ENCODE results near the gene KLHL6.

KLHL6 gene

GRCh38 chr3:183502237-183503181 lies 53.0 kb downstream of the KLHL6 start:
- DNase-seq = no peak

GRCh38 chr3:183500981-183501704 lies 54.4 kb downstream of the KLHL6 start:
- no peak for DNase-seq

DNA sequence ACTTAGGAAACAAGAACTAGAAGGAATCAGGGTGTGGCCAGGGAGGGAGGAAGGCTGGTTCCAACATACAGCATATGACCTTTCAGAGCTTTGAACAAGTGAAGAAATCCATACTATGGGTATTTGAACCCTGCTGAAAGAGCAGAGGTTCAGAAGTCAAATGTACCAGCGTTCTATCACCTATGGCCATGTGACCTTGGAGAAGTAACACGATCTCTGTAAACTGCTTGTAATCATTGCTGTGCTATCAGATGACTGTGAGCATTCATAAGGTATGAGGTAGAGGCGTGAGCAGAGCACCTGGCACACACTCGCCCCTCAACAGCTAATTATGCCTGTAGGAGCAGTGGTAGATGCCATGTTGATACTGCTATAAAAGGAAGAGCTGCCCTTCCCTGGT lies 55.2 kb downstream of the KLHL6 start:
- no peak for DNase-seq

GRCh38 chr3:183498634-183499033 lies 56.9 kb downstream of the KLHL6 start:
- DNase-seq = no peak

DNA sequence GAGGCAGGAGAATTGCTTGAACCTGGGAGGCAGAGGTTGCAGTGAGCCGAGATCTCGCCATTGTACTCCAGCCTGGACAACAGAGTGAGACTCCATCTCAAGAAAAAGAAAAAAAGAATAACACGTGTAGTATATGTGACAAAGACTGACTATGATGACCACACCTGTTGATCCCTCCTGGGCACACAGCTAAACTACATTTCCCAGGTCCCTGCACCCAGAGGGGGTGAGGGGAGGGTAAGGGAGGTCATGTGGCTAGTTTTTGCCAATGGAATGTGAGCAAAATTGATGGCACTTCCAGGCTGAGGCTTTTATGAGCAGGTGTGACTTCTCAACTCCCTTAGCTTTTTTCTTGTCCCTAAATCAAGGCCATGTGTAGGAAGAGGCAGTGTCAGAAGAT lies 58.2 kb downstream of the KLHL6 start:
- DNase-seq = no peak

DNA sequence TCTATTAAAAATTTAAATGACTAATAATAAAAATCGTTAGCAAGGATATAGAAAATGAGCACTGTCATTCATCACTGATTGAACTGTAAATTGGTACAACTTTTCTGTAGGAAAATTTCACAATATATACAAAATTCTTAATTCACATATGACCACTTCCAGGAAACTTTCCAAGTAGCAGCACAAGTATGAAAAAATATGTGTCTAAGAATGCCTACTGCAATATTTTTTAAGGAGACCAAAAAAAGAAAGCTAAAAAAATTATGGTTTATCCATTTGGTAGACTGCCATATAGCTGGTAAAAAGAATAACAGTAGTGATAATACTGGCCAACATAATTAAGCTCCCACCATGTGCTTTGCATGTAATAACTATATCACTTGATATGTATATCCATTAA lies 59.2 kb downstream of the KLHL6 start:
- no peak for DNase-seq

- no peak for DNase-seq
These were observed 61.2 kb downstream of the KLHL6 start for GRCh38 chr3:183494341-183494740.

DNA sequence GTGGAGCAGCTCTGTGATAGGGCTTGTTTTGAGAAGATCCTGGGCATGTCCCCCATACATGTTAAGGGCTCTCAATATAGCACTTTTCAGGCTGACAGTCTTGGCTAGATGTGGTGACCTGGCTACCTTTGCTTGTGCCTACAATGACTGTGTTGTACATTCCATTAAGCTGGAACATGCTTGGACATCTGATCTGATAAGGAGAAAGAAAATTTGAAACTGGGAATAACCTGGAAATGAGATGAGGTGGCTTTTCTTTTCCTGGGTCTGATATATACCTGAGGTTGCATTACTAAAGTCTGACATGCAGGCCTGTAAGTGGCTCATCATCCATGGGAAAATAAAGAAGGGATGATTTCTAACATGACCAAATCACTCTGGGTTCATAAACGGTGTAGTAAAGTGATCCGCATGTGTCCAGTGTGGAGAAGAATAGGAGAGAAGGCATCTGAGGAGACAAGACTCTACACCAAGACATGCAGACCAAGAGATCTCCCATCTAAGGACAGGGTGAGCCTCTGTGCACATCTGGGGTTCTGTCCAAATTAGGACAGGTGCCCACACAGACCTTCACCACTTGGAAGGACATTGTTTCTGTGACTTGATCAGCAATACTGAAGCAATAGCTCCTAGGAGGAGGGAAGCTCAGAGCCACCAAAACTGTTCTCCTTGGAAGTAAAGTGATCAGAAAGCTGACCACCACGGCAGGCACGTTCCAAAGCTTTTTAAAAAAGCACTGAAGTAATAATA lies 62.0 kb downstream of the KLHL6 start:
- DNase-seq = no peak

GRCh38 chr3:183492849-183493179 lies 62.7 kb downstream of the KLHL6 start:
- DNase-seq = no peak

DNA sequence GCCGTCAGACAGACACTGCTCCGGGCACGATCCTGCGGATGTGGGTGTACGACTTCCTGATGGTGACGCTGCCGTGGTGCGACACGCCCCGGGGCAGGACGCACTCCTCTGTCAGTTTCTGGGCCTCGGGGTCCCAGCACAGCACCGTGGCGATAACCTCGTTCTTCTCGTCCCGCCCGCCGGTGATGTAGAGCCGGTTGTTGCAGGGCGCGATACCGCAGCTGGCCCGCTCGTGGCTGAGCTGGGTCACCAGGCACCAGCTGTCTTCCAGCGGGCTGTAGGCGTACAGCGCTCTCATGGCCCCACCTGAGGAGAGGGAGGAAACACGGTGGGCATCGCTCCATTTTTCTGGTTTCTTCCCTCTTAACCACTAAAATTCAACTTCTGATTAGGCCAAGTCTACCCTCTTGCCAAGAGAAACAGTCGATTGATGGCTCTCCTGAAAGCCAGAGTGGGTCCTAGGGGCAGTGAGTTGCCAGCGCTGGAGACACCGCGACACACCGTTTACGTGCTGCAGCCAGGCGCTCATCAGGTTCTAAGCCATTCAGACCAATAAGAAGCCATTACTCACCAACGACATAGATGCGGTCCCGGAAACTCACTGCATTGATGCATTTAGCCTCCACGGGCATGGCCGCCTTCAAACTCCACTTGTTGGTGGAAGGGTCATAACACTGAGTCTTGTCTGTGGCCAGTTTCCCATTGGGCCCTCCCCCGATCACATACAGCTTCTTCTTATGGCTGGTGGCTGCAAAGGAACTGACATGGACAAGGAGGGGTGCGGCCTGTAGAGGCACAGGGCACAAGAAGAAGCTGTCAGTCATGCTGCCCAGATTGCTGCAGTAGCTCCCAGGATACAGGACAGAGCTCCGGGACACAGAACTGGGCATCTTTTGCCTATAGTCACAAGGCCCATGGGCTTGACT lies 63.3 kb downstream of the KLHL6 start:
- no peak for DNase-seq

GRCh38 chr3:183491109-183491922 lies 64.2 kb downstream of the KLHL6 start:
- DNase-seq = no peak

DNA sequence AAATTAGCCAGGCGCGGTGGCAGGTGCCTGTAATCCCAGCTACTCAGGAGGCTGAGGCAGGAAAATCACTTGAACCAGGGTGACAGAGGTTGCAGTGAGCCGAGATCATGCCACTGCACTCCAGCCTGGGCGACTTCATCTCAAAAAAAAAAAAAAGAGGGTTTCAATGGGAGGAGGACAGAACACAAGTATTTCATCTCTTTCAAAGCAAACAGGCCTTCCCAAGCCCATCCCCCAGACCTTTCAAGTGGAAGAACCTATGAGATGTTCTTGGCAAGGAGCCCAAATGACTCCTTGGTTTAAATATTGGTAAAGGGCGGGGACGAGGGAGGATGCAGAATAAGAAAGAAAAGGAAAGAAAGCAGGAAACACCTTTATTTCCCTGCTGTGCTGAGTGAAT lies 64.9 kb downstream of the KLHL6 start:
- DNase-seq = no peak

- DNase-seq = no peak
These were observed 65.3 kb downstream of the KLHL6 start for GRCh38 chr3:183490211-183490601.

DNA sequence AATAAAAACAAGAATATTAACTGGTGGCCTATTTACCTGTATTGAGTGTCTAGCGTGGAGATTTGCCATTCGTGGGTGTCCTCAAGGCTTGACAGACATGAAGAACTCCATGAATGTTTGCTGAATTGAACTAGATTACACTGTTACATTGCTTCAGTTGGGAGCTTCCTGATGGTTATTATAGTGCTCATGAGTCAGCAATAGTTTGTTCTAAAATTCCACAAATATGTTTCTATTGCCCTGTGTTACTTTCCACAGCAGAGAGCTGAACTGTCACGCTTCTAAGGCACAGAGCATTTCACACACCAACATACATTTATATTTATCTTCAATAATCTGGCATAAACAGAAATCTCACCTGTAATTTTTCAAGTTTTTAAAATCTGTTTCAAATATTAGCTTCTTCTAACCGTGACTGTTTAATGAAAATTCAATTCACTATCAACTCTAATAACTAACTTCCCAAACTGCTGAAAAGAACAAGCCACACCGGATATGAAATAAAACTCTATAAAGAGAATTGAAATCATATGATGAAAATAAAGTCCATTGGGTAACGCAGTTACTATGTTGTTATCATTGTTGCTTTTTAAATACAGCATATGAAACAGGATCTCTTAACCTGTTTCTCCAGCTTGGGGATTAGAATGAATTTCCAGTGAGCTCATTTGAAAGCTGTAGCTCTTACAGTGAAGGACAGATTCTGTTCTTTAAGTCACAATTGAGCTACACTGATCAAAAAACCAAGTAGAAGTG lies 65.9 kb downstream of the KLHL6 start:
- no peak for DNase-seq

DNA sequence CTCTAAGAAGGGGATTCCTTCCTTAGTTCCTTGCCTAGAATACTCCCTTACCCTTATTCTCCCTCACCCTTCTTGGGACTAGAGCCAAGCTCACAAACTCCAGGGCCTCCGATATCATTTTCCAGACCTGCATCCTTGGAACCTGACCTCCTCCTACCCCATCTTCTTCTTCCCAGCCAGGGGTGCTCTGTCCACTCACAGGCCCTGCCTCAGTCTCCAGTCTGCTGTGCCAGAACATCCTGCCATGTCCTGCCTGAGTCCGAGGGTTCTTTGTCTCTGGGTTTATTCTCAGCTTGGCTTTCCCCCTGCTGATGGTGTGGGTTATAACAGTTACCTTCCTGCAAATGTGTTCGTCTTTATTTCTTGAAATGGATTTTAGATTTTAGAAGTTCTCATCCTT lies 67.2 kb downstream of the KLHL6 start:
- no peak for DNase-seq

DNA sequence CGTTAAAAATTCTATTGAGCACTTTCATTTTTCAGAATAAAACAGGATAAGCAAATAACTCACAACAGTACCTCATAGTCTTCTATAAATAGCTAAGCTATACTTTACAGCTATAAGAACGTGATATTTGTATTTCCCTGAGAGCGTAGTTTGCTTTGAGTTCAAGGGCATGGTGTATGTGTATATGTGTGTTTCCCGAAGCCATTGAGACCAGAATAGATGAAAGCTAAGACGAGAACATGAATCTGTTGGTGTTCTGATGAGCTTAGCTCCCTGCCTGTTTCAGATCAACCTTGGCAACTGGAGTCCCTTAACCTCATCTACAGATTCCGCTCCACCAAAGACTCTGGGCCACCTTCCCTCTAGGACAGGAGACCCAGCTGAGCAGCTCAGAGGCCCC lies 67.6 kb downstream of the KLHL6 start:
- DNase-seq = no peak

GRCh38 chr3:183487016-183487415 lies 68.5 kb downstream of the KLHL6 start:
- no peak for DNase-seq

GRCh38 chr3:183486472-183486871 lies 69.0 kb downstream of the KLHL6 start:
- DNase-seq = no peak

- DNase-seq = no peak
These were observed 69.9 kb downstream of the KLHL6 start for GRCh38 chr3:183485585-183485984.

- DNase-seq = no peak
These were observed 70.4 kb downstream of the KLHL6 start for GRCh38 chr3:183485093-183485492.
